Ovary (tissue), 3 donors: Measurements from ENCODE around the gene ERI2.

Source experiments
- EP300 ChIP-seq: sonication (generic); formaldehyde crosslinking; IDR thresholded peaks from one replicate; pipeline ENCODE4 v1.6.1; 2017; ENCODE audit warnings: antibody characterized with exemption
- POLR2A ChIP-seq: fragments of 450-650 bp; IDR thresholded peaks from one replicate; pipeline ENCODE4 v1.6.1; 2017; ENCODE audit warnings: antibody characterized with exemption, mild to moderate bottlenecking, moderate library complexity
- TF ChIP-seq, protein P1 (sequence below), 3 donors: fragments of 450-650 bp in 2 of 3; fragments of 200-600 bp in 1 of 3; IDR thresholded peaks; one replicate each; pipeline versions ENCODE4 v1.5.1 to v1.8.0; 2016 to 2022; ENCODE audit warnings: antibody characterized with exemption in 3 of 3, mild to moderate bottlenecking in 1 of 3
- donor health status: DM: no; HTN: no; CAD: no.

DNA sequence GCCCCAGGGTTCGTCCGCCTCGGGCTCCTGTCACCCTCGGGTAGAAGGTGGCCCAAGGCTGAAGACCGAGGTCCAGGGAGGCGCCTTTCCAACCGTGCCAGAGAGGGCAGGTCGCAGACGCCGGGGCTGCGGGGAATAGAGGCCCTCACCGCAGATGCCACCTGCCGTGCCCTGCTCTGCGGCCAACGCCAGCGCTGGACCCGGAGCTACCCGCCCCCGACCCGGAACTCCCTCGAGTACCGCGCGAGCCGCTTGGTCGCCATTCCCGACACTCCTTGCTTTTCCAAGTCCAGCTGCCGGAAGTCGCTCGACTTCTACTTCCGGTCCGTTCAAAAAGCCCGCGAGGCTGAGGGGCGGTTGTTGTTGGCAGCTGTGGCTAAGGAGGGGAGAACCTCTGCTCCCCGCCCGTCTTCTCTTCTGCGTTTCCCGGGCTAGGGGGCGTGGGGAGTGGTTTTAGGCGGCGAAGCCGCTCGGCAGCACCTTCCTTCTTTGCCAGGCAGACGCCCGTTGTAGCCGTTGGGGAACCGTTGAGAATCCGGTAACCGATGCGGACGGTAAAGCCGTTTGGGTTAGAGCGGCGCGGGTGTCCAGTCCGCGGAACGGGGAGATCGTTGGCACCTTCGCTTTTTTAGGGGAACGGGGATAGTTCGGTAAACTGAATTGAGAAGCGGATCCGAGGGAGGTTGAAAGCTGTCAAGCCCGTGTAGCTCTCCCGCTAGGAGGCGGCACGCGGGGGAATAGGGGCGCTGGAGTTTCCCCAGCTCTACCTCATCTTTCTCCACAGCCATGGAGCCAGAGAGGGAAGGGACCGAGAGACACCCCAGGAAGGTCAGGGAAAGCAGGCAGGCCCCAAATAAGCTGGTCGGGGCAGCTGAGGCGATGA, at the start of gene ERI2, which contains the start of gene REXO5:
- TF ChIP-seq, protein P1, sequence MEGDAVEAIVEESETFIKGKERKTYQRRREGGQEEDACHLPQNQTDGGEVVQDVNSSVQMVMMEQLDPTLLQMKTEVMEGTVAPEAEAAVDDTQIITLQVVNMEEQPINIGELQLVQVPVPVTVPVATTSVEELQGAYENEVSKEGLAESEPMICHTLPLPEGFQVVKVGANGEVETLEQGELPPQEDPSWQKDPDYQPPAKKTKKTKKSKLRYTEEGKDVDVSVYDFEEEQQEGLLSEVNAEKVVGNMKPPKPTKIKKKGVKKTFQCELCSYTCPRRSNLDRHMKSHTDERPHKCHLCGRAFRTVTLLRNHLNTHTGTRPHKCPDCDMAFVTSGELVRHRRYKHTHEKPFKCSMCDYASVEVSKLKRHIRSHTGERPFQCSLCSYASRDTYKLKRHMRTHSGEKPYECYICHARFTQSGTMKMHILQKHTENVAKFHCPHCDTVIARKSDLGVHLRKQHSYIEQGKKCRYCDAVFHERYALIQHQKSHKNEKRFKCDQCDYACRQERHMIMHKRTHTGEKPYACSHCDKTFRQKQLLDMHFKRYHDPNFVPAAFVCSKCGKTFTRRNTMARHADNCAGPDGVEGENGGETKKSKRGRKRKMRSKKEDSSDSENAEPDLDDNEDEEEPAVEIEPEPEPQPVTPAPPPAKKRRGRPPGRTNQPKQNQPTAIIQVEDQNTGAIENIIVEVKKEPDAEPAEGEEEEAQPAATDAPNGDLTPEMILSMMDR (IDR thresholded peaks at IDR 0.05): peak in 1 of 3 donors; percentile 20
- TF ChIP-seq POLR2A (no peak), EP300 (no peak)
